ENCODE measurements around the gene MMAB.

MMAB gene

DNA sequence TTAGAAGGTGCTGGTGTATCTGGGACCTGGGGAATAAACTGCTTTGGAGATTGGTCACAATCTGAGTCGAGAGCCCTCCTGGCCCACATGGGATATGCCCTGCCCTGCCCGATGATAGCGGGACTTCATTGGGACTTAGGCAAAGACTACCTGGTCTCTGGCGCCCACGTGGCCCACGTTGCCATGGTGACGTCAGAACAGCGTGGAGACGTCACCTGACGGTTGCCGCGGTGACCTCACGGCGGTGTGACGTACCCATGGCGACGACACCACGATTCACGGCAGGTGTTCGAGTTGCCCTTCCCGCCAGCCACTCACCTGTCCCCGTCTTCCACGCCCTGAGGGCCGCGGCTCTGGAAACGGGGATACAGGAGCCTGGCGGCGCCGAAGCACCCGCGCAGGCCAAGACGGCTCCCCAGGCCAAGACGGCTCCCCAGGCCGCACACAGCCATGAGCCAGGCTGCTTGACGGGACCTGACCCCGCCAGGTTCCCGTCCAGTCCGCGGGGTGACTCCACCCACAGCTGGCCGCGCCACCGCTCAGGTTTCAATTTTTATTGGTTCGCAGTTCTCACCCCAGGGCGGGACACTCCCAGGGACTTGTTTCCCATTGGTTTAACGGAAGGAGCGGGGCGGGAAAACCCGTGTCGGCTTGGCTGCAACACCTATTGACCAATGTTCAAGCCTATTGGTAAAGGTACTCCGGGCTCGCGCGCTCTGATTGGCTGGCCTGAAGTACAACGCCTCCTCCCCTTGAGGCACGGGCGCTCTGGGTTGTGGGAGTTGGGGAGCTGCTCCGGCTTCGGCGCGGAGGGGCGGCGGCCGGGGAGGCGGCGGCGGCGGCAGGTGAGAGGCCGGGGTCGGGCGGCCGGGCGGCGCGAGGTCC is at the start of gene MMAB, which contains the start of gene MVK:
MMAB (minus strand) TSS at position 476 of the 885 bp plus-strand sequence; CDS start at position 452, 24 bp downstream.
MVK (plus strand) TSS at position 766 of the 885 bp plus-strand sequence. CDS start 1,029 bp downstream, outside the sequence.
- peak; percentile 96 to 98 for DNase-seq (ENCODE audit: low read depth in 2 of 2)

DNA sequence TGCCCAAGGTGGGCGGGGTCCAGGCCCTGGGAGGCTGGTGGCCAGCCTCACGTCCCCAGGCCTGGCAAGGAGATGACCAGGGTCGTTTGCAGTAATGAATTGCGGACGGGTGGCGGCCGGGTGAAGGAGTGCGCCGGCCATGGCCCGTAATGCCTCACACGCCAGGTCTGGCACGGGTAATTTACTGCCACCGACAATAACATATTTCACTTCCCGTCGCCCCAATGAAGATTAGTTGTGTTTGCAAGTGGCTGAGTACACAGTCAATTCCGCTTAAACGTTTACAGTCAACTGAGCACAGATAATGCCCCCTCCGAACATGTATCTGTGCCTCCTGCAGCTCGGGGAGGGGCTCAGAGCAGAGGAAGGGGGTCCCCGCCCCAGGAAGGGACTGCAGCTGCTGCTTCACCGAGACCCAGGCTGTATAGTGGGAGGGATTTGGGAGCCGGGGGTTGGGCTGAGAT is 48.6 kb upstream of the MMAB start:
- no peak for DNase-seq (ENCODE audit: low read depth in 2 of 2)

DNA sequence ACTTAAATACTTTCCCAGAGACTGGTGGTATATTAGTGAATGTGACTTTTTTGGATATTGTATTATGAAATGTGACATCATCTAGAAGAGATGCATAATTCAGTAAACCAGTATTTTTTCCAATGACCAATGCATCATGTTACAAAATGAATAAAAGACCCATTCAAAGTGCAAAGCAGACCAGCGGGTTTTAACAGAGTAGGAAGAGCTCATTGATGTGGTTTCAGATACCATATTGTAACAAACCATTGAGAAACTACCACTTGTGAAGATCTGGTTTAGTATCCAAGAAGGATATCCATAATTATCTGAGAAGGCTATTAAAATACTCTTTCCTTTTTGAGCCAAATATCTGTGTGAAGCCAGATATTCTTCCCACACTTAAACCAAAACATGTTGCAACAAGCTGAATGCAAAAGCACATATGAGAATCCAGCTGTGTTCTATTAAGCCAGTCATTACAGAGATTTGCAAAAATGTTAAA is 47.9 kb upstream of the MMAB start:
- DNase-seq (ENCODE audit: low read depth in 2 of 2), result no peak

DNA sequence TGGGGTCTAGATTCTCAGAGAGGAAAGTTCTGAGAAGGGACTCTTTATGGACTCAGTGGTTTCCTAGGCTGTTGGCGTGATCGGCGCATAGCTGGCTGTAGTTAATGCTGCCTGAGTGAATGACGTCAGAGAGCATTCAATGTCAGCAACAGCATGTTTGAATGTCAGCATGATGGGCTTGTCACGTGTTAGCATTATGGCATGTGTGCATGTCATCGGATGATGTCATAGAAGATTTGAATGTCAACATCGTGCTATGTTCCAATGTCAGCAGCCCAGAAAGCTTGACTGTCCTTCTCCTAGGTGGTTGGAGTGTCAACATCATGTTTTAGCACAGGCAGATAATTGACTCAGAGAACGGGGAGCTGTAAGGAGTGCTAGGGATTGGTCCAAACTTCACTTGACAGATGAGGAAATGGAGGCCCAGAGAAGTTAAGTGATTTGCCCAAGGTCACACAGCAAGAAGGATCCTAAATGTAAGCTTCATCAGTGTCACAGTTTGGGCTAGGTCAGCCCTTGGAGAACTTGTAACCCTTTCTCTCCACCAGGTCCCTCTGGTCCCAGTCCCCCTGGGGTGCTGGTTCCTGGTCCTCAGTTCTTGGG is 45.8 kb upstream of the MMAB start:
- DNase-seq (ENCODE audit: low read depth in 2 of 2), result no peak

DNA sequence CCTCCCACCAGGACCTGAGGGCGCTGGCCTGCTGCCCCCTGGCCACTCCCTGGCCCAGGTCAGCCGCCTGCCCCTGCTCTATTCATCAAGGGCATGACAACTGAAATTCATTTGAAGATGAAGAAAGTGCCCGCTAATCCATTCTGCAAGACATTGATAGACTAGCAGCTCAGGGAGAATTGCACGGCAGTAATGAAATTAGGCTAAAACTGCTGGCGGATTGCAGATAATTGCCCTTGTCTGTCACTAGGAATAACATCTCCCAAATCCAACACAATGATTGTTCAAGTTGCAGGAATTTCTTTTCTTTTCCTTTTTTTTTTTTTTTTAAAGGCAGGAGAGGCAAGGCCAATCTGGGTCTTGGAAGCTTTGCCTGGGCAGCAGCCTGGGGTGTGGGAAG is 44.8 kb upstream of the MMAB start:
- no peak for DNase-seq (ENCODE audit: low read depth in 2 of 2)

DNA sequence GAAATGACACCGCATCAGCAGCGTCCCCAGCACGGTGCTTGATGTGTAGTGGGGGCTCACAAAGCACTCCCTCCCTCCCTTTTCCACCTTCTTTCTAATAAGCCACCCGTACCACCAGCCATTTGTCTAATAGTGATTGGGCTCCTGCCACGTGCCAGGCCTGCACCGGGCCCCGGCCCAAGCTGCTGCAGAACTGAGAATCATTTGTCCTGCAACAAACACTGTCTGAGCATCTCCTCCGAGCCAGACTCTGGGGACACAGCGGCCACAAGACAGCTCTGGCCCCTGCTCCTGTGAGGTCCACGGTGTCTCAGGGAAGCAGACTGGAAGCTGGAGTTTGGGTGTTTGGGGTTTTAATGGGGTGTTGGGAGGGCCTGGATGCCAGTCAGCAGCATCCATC is 44.2 kb upstream of the MMAB start:
- no peak for DNase-seq (ENCODE audit: low read depth in 2 of 2)

DNA sequence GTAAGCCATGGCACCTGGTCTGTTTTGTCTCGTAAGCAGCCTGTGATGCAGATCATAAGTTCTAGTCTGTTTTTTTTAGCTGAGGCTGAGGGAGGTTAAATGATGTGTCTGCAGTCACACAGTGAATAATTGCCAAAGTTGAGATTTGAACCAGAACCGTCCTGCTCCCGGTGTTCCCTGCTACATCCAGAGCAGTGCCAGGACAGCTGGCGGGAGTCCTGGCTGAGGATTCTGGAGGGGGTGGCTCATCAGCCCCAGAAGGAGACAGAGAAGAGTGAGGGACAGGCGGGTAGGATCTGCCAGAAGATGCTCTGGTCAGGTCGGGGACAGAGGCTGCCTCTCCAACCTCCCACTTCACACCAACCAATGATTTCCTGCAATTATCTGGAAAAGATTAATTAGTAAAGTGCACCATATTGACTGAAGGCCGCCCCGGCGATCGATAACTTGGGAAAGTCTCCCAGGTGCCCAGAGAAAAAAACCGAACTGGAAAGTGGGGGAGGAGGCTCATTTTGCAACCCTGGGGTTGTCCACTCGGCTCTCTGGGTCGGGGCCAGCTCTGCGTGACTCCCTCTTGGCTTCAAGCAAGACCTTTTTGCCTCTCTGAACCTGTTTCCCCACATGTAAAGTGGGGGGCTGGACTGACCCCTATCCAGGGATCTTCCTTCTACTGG is 42.4 kb upstream of the MMAB start:
- no peak for DNase-seq (ENCODE audit: low read depth in 2 of 2)

DNA sequence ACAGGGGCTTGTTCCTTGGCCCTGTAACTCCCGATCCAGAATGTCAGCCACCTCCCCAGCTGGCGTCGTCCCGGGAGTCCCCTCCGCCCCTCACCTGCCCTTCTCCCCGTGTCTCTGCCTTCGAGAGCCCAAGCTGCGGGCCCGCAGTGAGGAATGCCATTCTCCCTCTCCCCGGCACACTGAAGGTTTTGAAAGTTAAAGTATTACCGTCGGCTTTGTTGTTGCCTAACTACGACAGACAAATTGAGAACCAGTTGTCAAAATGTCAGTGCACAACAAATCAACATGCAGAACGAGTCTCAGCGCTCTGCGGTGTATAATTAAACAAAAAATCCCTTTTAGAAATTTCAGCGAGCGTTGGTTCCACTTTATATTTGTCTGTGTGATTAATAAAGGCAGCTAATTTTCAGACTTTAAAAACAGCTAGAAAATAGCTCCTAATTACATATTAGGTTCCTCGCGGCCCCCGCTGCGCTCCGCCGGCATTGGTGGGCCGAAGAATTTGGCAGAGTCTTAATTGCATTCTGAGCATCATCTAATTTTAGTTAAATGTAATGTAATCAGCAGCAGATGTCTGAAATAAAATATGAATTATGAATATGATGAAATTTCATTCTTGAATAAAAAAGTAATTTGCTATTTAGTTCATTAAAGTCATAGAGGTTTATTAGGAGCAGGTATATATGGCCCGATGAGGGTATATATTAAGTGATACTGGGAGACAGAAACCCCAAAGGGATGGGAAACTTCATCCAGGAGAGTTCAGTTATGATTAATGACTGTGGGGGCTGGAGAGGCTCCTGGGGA is 40.5 kb upstream of the MMAB start:
- DNase-seq (ENCODE audit: low read depth in 2 of 2), result no peak

DNA sequence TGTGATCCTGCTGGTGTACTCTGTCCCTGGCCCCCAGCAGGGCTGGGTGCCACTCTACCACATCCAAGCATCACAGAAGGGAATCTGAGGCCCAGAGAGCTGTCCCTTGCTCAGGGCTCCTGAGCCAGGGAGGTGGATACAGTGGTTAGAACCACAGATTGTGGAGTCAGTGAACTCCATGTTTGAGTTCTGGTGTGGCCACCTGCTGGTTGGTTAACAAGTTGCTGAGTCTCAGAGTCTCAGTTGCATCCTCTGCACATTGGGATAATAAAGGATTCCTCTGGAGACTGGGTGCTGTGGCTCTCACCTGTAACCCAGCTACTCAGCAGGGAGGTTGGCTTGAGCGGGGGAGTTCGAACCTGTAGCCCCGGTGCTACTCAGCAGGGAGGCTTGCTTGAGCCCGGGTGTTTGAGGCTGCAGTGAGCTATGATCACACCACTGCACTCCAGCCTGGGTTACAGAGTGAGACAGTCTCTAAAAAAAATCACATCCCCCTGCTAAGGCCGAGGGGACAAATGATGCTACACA is 39.7 kb upstream of the MMAB start:
- no peak for DNase-seq (ENCODE audit: low read depth in 2 of 2)

DNA sequence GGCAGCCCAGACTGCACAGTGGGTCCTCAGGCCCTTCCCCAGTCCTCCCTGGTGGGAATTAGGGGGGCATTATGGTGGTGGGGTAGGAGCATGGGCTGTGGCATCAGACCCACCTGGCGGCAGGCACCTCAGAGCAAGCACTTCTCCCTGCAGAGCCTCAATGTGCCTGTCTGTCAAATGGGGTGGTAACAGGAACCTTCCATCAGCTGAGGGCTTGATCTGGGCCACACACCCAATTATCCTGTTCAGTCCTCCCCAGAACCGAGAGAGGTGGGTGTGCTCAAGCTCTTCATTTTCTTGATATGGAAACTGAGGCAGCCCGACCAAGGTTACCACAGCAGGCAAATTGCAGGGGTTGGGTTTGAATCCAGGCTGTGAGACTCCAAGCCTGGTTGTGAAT is 38.7 kb upstream of the MMAB start:
- DNase-seq (ENCODE audit: low read depth in 2 of 2), result no peak

DNA sequence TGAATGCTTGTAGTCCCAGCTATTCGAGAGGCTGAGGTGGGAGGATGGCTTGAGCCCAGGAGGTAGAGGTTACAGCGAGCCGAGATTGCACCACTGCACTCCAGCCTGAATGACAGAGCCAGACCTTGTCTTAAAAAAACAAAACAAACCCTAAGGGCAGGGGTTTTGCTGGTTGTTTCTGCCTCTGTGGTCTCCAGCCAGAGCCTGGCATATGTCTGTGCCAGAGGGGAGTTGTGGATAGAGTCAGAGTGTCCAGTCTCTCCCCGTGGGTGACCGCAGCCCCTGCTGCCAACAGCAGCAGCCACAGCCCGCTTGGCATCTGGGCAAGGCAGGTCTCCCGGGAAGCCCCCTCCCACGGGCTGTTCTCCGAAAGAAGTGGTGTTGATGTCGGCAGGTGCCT is 37.9 kb upstream of the MMAB start:
- DNase-seq (ENCODE audit: low read depth in 2 of 2), result no peak

DNA sequence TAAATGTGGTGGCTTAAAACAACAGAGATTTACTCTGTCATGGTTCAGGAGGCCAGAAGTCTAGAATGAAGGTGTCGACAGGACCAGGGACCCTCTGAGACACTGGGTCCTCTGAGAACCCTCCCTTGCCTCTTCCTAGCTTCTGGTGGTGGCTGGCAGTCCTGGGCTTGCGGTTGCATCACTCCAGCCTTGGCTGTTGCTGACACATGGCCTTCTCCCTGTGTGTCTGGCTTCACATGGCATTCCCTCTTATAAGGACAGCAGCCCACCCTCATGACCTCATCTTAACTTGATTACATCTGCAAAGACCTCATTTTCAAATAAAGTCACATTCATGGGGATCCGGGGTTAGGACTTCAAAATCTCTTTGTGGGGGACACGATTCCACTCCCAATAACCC is 37.2 kb upstream of the MMAB start:
- DNase-seq (ENCODE audit: low read depth in 2 of 2), result no peak

DNA sequence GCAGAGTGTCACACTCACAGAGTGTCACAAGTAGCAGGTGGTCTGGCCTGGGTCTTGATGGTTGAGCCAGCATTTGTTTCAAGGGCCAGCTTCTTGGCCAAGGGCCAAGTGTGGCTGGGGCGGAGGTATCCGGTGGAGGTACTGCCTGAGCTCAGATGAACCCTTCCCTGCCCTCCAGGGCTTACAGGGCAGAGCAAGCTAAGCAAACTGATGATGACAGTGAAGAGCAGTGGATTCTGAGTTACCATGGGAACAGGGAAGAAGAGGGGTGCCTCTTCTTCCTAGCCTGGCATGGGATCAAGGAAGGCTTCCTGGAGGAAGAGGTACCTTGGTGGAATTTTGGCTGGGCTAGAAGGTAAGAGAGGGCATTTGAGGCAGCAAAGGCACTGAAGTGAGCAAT is 36.0 kb upstream of the MMAB start:
- no peak for DNase-seq (ENCODE audit: low read depth in 2 of 2)

DNA sequence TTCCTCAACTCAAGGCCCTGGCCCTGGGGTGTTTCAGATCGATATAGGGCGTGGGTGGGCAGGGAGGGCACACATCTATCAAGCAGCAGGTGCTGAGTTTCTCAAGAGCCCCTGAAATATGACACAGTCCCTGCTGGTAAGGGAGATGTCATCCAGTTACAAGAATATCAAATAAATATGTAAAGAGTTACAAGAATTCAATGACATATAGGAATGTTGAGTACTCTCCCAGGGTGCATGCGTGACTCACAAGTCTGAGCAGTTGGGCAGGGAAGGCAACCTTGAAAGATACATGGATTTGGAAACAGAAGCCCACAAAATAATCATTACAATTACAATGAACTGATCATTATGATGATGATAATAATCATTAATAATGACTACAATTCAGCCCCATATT is 35.5 kb upstream of the MMAB start:
- DNase-seq (ENCODE audit: low read depth in 2 of 2), result no peak

DNA sequence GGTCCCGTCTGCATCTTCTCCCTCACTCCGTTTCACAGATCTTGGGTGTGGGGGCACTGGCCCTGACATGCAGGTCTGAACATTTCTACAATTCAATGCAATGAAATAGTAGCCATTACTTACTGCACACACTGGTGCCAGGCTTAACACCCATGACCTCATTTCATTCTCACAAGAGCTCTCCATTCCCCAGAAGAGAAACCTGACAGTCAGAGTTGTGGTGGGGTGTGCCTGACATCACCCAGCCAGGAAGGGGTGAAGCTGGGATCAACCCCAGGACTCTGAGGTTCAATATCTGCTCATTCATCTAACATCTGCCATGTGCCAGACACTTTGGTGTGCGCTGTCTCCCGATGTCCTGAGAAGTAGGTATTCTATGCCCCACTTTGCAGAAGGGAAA is 35.0 kb upstream of the MMAB start:
- no peak for DNase-seq (ENCODE audit: low read depth in 2 of 2)

DNA sequence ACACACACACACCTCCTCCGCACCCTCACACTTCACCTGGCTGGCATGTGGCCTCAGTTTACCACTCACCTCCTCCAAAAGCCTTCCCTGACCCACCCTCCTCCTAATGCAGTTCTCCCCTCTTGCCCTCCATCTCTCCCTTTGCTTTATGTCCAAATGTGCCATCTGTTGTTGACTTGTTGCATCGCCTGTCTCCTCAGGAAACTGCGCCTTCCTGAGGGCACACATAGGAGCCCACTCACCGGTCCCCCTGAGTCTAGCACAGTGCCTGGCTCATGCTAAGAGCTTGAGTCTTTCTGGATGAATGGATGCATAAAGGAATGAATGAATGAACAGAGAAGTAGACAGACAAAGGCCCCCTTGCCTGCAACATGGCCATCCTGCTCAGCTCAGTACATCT is 34.3 kb upstream of the MMAB start:
- DNase-seq (ENCODE audit: low read depth in 2 of 2), result no peak

DNA sequence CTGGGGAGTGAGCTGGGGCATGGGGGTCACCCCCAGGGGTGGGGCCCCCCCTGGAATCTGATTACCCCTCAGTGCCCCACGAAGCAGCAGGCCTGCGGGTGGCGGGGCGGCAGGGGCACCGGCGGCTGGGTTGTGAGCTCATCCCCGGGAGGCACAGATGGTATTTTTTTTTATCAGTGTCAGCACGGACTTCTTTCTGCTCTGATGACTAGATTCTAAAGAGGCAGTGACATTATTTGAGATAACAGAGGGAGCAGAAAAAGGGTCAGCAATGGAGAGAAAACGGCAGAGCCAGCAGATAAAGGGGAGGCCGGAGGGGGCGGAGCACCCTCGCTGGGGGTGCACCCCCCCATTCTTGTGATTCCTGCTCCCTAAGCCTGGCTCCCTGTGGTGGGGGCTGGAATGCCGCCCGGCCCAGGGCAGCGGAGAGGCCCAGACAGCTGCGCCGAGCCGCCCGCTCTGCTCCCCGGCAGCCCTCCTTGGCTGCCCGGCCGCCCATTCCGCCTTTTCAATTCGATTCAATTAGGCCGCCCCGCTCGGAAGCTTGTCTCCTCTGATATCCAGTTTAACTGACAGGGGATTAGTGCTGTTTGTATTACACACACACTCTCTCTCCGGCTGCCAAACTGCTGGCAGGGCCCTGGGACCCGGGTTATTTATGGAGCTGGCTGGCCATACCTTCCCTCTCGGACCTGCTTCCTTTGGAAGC is 33.2 kb upstream of the MMAB start:
- DNase-seq (ENCODE audit: low read depth in 2 of 2), result no peak

DNA sequence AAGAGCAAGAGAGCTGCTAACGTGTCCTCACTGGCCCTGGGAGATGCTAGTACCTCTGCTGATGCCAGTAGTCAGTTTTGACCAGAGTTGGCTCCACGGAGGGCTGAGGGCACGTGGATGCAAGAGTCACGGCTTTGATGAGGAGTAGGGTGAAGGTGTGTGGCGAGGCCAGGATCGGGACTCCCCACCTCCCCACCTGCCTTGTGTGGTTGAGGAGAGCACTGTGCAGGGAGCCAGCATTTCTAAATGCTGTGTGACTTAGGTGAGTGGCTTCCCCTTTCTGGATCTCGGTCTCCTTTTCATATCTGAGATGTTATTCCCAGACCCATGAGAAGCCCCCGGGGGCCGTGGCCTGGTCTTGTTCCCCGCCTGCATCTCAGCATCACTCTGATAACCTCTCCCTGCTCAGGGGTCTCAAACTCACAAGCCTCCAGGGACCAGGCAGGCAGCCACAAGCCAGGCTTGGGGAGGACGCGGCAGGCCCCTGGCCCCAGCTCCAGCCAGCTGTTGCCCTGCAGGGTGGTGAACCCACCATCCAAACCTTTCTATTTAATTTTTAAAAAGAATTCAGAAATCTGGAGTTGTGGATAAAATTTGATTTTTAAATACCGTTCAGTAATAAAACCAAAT is 32.4 kb upstream of the MMAB start:
- DNase-seq (ENCODE audit: low read depth in 2 of 2), result no peak

DNA sequence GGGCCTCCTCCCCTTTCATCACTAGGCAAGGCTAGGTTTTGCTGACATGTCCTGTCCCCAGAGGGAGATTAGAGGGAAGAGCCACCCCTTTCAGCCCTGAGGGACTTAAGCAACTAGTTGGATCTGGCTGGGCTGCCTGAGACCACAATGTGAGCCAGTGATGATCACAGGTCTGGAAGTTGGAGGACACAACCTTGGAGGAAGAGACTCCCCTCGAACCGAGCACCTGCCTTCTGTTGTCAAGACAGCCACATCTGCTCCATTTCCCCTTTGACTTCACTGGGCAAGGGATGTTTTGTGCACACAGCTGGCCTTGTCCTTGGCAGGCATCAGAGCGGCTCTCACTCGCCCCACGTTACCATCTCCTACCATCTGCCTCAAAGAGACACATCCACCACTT is 31.7 kb upstream of the MMAB start:
- no peak for DNase-seq (ENCODE audit: low read depth in 2 of 2)

DNA sequence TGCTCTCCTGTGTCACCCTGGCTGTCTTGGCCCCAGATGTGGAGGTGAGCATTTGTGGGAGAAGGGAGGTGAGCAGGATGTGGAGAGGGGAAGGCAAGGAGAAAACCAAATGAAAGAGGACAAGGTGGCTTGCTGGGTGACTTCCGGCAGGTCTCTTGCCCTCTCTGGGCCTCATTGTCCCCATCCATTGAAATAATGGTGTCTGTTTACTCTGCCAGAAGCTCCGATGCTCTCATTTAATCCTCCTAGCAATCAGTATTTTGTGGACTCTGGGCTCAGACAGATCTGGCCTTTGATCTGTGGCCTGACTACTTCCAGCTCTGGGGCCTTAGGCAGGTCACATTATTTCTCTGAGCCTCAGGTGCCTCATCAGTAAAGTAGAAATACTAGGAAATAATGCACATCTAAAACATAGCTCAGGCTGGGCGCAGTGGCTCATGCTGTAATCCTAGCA is 30.9 kb upstream of the MMAB start:
- DNase-seq (ENCODE audit: low read depth in 2 of 2), result no peak

Measured in stimulated activated CD8-positive, alpha-beta memory T cell treated with anti-CD3 and anti-CD28 coated beads, Interleukin-15, amount 100 ng/mL, for 48 hours (primary cell).